Transverse colon (tissue), 4 donors: Measurements from ENCODE around the gene CRYGC. TPM values are rescaled to one million over a fixed set of nuclear protein-coding genes. Genes with fewer than 3 reads are reported as not detected.
"Not testable (repeated sequence)": the region's sequence is repeated elsewhere in the genome, so short reads cannot be mapped to it uniquely, and the experiment has no call there.

ENCODE experiments used
- DNase-seq: peaks from one replicate; pipeline ENCODE4 v3.0.0-alpha.2; 2019
- H3K27ac ChIP-seq, 4 donors: fragments of 200-600 bp; sonication (generic); 2 replicates each; pipeline ENCODE4 v1.5.1; 2016 to 2018; ENCODE audit warnings: inconsistent platforms in 4 of 4
- H3K27me3 ChIP-seq: fragments of 200-600 bp; sonication (generic); 2 replicates; pipeline ENCODE4 v1.5.1; 2017; ENCODE audit warnings: inconsistent platforms
- H3K36me3 ChIP-seq, 4 donors: fragments of 200-600 bp; sonication (generic); 2 replicates each; pipeline ENCODE4 v1.5.1; 2017 to 2019; ENCODE audit warnings: inconsistent platforms in 4 of 4
- H3K4me1 ChIP-seq, 4 donors: fragments of 200-600 bp; sonication (generic); 2 replicates each; pipeline ENCODE4 v1.5.1; 2017 to 2020; ENCODE audit warnings: inconsistent platforms in 4 of 4
- H3K4me3 ChIP-seq, 4 donors: fragments of 200-600 bp; sonication (generic); 1 replicate in 1 of 4; 2 replicates in 3 of 4; pipeline versions ENCODE4 v1.5.1 to v1.6.1; 2017 to 2019; ENCODE audit warnings: inconsistent platforms in 4 of 4
- H3K9me3 ChIP-seq, 2 donors: fragments of 200-600 bp; sonication (generic); 2 replicates each; pipeline ENCODE4 v1.5.1; 2017 to 2019; ENCODE audit warnings: inconsistent platforms in 2 of 2
- CTCF ChIP-seq, 5 experiments: fragments of 200-600 bp in 3 of 5; fragments of 450-650 bp in 2 of 5; sonication (generic) in 3 of 5; IDR thresholded peaks; 1 replicate in 2 of 5; 2 replicates in 3 of 5; pipeline ENCODE4 v1.5.1; 2016 to 2017; ENCODE audit warnings: antibody characterized with exemption in 5 of 5, inconsistent platforms in 3 of 5, mild to moderate bottlenecking in 2 of 5, moderate library complexity in 1 of 5
- EP300 ChIP-seq: sonication (generic); formaldehyde crosslinking; IDR thresholded peaks from one replicate; pipeline ENCODE4 v1.6.1; 2017; ENCODE audit warnings: antibody characterized with exemption, low read depth
- POLR2A ChIP-seq: fragments of 450-650 bp; IDR thresholded peaks from one replicate; pipeline ENCODE4 v1.6.1; 2016; ENCODE audit warnings: antibody characterized with exemption, mild to moderate bottlenecking, moderate library complexity
- POLR2AphosphoS5 ChIP-seq, 3 donors: sonication (generic); formaldehyde crosslinking; IDR thresholded peaks; one replicate each; pipeline ENCODE4 v1.6.1; 2016; ENCODE audit warnings: antibody characterized with exemption in 3 of 3
- WGBS, 2 donors: methylation state at CpG; one replicate each; pipeline ENCODE4 v1.1.5; 2018; ENCODE audit warnings: low coverage in 1 of 2; 5-methylcytosine and 5-hydroxymethylcytosine counted together
- in situ Hi-C, 4 donors: fragments of 200-750 bp; cut with MboI; loops; one replicate each; pipeline versions ENCODE4 v1.15.0 to v1.15.1; 2017; ENCODE audit warnings: low sequenced_read_pairs in 3 of 4, low pct_ligation_motif_present in 1 of 4, low pct_unique_long_range_greater_than_20kb in 1 of 4
- intact Hi-C: fragments of 100-400 bp; cut with DNase I; formaldehyde crosslinking; loops from one replicate; pipeline ENCODE4 v1.15.1; 2023; ENCODE audit warnings: low total_unique reads
- total RNA-seq, 4 donors: library from RNA; depleted of rRNA; stranded (reverse); fragments of >200 nt; gene quantifications; one replicate each; pipeline ENCODE4 v1.1.0, GENCODE V29; 2016

Gene CRYGC
- total RNA-seq, 4 donors from 2014 or later: not detected

- WGBS, 2 donors: 68% methylated on average over 6 of the region's 6 CpGs; no CpG with 5 or more reads in 1 of the 2 donors
- Histone ChIP-seq H3K4me3 (no peak within 1 kb of the TSS), H3K27me3 (no peaks in the 10 kb centered on the region), H3K36me3 (no peaks in the 10 kb centered on the region), H3K4me1 (no peaks in the 10 kb centered on the region), H3K27ac (no peak within 1 kb of the TSS), H3K9me3 (no peaks in the 10 kb centered on the region)
- TF ChIP-seq CTCF (IDR thresholded peaks at IDR 0.05): no peak
- no peak for TF ChIP-seq POLR2A
- TF ChIP-seq POLR2AphosphoS5 (IDR thresholded peaks at IDR 0.05): no peak
- no peak for TF ChIP-seq EP300
- intact Hi-C loops: no loop called here
- DNase-seq: no peak
- in situ Hi-C loops: no loop called here
Measured at GRCh38 chr2:208146006-208146405, 16.4 kb upstream of the CRYGC start, which contains the start of gene CRYGB. TSS of gene CRYGB (minus strand) at chr2:208146158. CDS start at chr2:208146120, 38 bp downstream.

GRCh38 chr2:208142925-208143799 is 13.5 kb upstream of the CRYGC start:
- no peaks in the 10 kb centered on the region for H3K9me3 ChIP-seq
- H3K4me1 ChIP-seq: no peaks in the 10 kb centered on the region
- WGBS, 2 donors: 48 to 64% methylated on average over 6 to 12 of the region's 14 CpGs
- no peaks in the 10 kb centered on the region for H3K27me3 ChIP-seq
- DNase-seq: no peak
- no peak for TF ChIP-seq POLR2AphosphoS5 (IDR thresholded peaks at IDR 0.05)
- TF ChIP-seq EP300: no peak
- TF ChIP-seq CTCF (IDR thresholded peaks at IDR 0.05): no peak
- TF ChIP-seq POLR2A: no peak
- in situ Hi-C loops: no loop called here
- intact Hi-C loops: no loop called here
- H3K36me3 ChIP-seq: no peaks in the 10 kb centered on the region
- no peak overlapping the region for H3K27ac ChIP-seq
- no peak overlapping the region for H3K4me3 ChIP-seq

GRCh38 chr2:208142240-208142924 is 12.8 kb upstream of the CRYGC start:
- Histone ChIP-seq H3K36me3 (no peaks in the 10 kb centered on the region), H3K4me1 (no peaks in the 10 kb centered on the region), H3K27ac (no peak overlapping the region), H3K27me3 (no peaks in the 10 kb centered on the region), H3K4me3 (no peak overlapping the region), H3K9me3 (no peaks in the 10 kb centered on the region)
- intact Hi-C loops: no loop called here
- TF ChIP-seq POLR2A: no peak
- TF ChIP-seq CTCF (IDR thresholded peaks at IDR 0.05): no peak
- no peak for TF ChIP-seq EP300
- no peak for TF ChIP-seq POLR2AphosphoS5 (IDR thresholded peaks at IDR 0.05)
- in situ Hi-C loops: no loop called here
- DNase-seq: no peak
- WGBS, 2 donors: 41 to 42% methylated on average over 4 to 8 of the region's 8 CpGs

GRCh38 chr2:208139447-208139846 is 9.8 kb upstream of the CRYGC start:
- Histone ChIP-seq H3K9me3 (no peaks in the 10 kb centered on the region), H3K27ac (no peak overlapping the region), H3K4me1 (peaks cover 0 to 7% (median 0%) of the 10 kb centered on the region in 4 donors), H3K27me3 (no peaks in the 10 kb centered on the region), H3K36me3 (no peaks in the 10 kb centered on the region), H3K4me3 (no peak overlapping the region)
- in situ Hi-C loops: no loop called here
- no peak for DNase-seq
- 87% methylated on average over 18 of the region's 18 CpGs; no CpG with 5 or more reads in 1 of the 2 donors for WGBS, 2 donors
- no peak for TF ChIP-seq POLR2A
- no peak for TF ChIP-seq EP300
- TF ChIP-seq POLR2AphosphoS5 (IDR thresholded peaks at IDR 0.05): no peak
- no peak for TF ChIP-seq CTCF (IDR thresholded peaks at IDR 0.05)
- intact Hi-C loops: loop anchor here (5.0 kb wide), 1 partner anchor 982 kb away; no protein-coding TSS in a partner anchor

GRCh38 chr2:208138334-208138733 is 8.7 kb upstream of the CRYGC start:
- H3K27me3 ChIP-seq, H3K27ac ChIP-seq, DNase-seq, H3K4me1 ChIP-seq, in situ Hi-C loops, H3K4me3 ChIP-seq, H3K9me3 ChIP-seq, H3K36me3 ChIP-seq: not testable (repeated sequence)
- intact Hi-C loops: loop anchor here (5.0 kb wide), 1 partner anchor 981 kb away; no protein-coding TSS in a partner anchor
- 93% methylated on average over 3 to 7 of the region's 7 CpGs for WGBS, 2 donors
